HCT116 (cell line): ENCODE results near the gene PAX2. TPM values are rescaled to one million over a fixed set of nuclear protein-coding genes. Genes with fewer than 3 reads are reported as not detected.

Experiments
- ATAC-seq: fragments of 200-7000 bp; cut with Tn5 transposase; 2 replicates; pipeline ENCODE4 v1.9.1; 2020; ENCODE audit warnings: mild to moderate bottlenecking, moderate library complexity
- BruUV-seq: library from RNA; stranded (reverse); fragments of 400-500 nt; replicated peaks from 2 replicates; lab custom pipeline; 2021; lab: Mats Ljungman, UMichigan
- CTCF ChIA-PET: fragments of 300-600 bp; sonication (Branson Sonifier 250); formaldehyde crosslinking; loops from one replicate; lab custom pipeline; 2021; ENCODE audit warnings: antibody characterized with exemption; lab: Charles Lee
- POLR2A ChIA-PET: fragments of 300-600, 350-600 bp; sonication (Branson Sonifier 250); formaldehyde crosslinking; loops from one replicate; lab custom pipeline; 2021; ENCODE audit warnings: antibody characterized with exemption; lab: Charles Lee
- RAD21 ChIA-PET, 2 experiments: fragments of 300-600 bp; sonication (Branson Sonifier 250); formaldehyde crosslinking; loops; one replicate each; lab custom pipeline; 2023; ENCODE audit warnings: low total read pairs in 2 of 2; ENCODE audit not compliant: uncharacterized antibody in 2 of 2, unreplicated experiment in 2 of 2, low non-redundant PET in 1 of 2; lab: Charles Lee
- DNase-seq: peaks from one replicate; pipeline ENCODE4 v3.0.0-alpha.2; 2010; ENCODE audit warnings: low read depth, low spot score
- H2AFZ ChIP-seq: fragments of 200-600 bp; shearing (Covaris generic), sonication (generic); 2 replicates; pipeline ENCODE4 v1.6.1; 2017; ENCODE audit warnings: low read depth, mixed run types, mixed read lengths, antibody characterized with exemption, low read length; ENCODE audit not compliant: poor library complexity, severe bottlenecking
- H3K27ac ChIP-seq: 2 replicates; pipeline ENCODE4 v1.5.1; 2012; ENCODE audit warnings: low read depth, low read length
- H3K27me3 ChIP-seq: fragments of 200-600 bp; sonication (generic); 2 replicates; pipeline ENCODE4 v1.6.1; 2016; ENCODE audit warnings: mixed run types, low read length, mixed read lengths; ENCODE audit not compliant: insufficient read depth
- H3K36me3 ChIP-seq, 2 experiments: fragments of 200-500 bp in 1 of 2; fragments of 200-600 bp in 1 of 2; sonication (Bioruptor generic) in 1 of 2; sonication (generic) in 1 of 2; 2 replicates each; pipeline versions ENCODE4 v1.5.1 to v1.6.1; 2014 to 2016; ENCODE audit warnings: low read length in 2 of 2, inconsistent platforms in 1 of 2, mixed read lengths in 1 of 2, mixed run types in 1 of 2; ENCODE audit not compliant: insufficient read depth in 2 of 2, control insufficient read depth in 1 of 2
- H3K4me1 ChIP-seq, 2 experiments: fragments of 200-600 bp in 1 of 2; sonication (generic) in 1 of 2; 2 replicates each; pipeline versions ENCODE4 v1.5.1 to v1.6.1; 2012 to 2017; ENCODE audit warnings: low read length in 2 of 2, inconsistent platforms in 1 of 2, mild to moderate bottlenecking in 1 of 2, mixed read lengths in 1 of 2, mixed run types in 1 of 2, moderate library complexity in 1 of 2; ENCODE audit not compliant: insufficient read depth in 2 of 2, control insufficient read depth in 1 of 2
- H3K4me2 ChIP-seq: fragments of 200-600 bp; sonication (generic); 2 replicates; pipeline ENCODE4 v1.6.1; 2017; ENCODE audit warnings: mixed run types, low read length, mixed read lengths
- H3K4me3 ChIP-seq, 2 experiments: fragments of 200-600 bp in 1 of 2; sonication (generic) in 1 of 2; replicated peaks in 1 of 2; 2 replicates each; pipeline ENCODE4 v1.5.1; 2011 to 2016; ENCODE audit warnings: low read length in 2 of 2, control low read depth in 1 of 2, low read depth in 1 of 2, mild to moderate bottlenecking in 1 of 2, mixed read lengths in 1 of 2, mixed run types in 1 of 2
- H3K79me2 ChIP-seq: fragments of 200-600 bp; sonication (generic); 2 replicates; pipeline ENCODE4 v1.6.1; 2017; ENCODE audit warnings: mild to moderate bottlenecking, mixed run types, low read length, moderate library complexity, mixed read lengths; ENCODE audit not compliant: insufficient read depth
- H3K9ac ChIP-seq: fragments of 200-600 bp; sonication (generic); 2 replicates; pipeline ENCODE4 v1.6.1; 2016; ENCODE audit warnings: low read length, mixed read lengths
- H3K9me2 ChIP-seq: fragments of 200-600 bp; sonication (generic), shearing (Covaris generic); 2 replicates; pipeline ENCODE4 v1.6.1; 2017; ENCODE audit warnings: mixed run types, mild to moderate bottlenecking, moderate library complexity; ENCODE audit not compliant: insufficient read depth
- H3K9me3 ChIP-seq, 2 experiments: fragments of 200-500 bp in 1 of 2; fragments of 200-600 bp in 1 of 2; sonication (Bioruptor generic) in 1 of 2; sonication (generic) in 1 of 2; 2 replicates each; pipeline ENCODE4 v1.6.1; 2014 to 2017; ENCODE audit warnings: low read length in 2 of 2, mixed read lengths in 2 of 2, inconsistent platforms in 1 of 2, low read depth in 1 of 2, mild to moderate bottlenecking in 1 of 2, mixed run types in 1 of 2, moderate library complexity in 1 of 2; ENCODE audit not compliant: control insufficient read depth in 1 of 2, insufficient read depth in 1 of 2
- H4K20me1 ChIP-seq: fragments of 200-600 bp; sonication (generic), shearing (Covaris generic); 2 replicates; pipeline ENCODE4 v1.6.1; 2017; ENCODE audit warnings: mixed run types, mild to moderate bottlenecking, moderate library complexity; ENCODE audit not compliant: insufficient read depth
- CEBPB ChIP-seq: IDR thresholded peaks from 2 replicates; pipeline ENCODE4 v1.6.1; 2012; ENCODE audit warnings: low read depth
- ELF1 ChIP-seq: IDR thresholded peaks from 2 replicates; pipeline ENCODE4 v1.6.1; 2012; ENCODE audit warnings: low read depth, borderline replicate concordance
- EZH2phosphoT487 ChIP-seq: fragments of 200-600 bp; IDR thresholded peaks from 2 replicates; pipeline ENCODE4 v1.6.1; 2018; ENCODE audit warnings: antibody characterized with exemption, borderline replicate concordance
- JUND ChIP-seq: IDR thresholded peaks from 2 replicates; pipeline ENCODE4 v1.6.1; 2012
- POLR2AphosphoS5 ChIP-seq: IDR thresholded peaks from 2 replicates; pipeline ENCODE4 v1.6.1; 2011; ENCODE audit warnings: mild to moderate bottlenecking, low read depth, low read length, moderate library complexity
- TCF7L2 ChIP-seq: IDR thresholded peaks from 2 replicates; pipeline ENCODE4 v1.7.0; 2011; ENCODE audit warnings: borderline replicate concordance, inconsistent platforms; ENCODE audit not compliant: insufficient read depth, insufficient read length; ENCODE audit errors: extremely low read depth
- intact Hi-C: fragments of 100-400 bp; cut with micrococcal nuclease; formaldehyde crosslinking; loops from 2 replicates; pipeline ENCODE4 v1.10.0; 2022
- total RNA-seq: library from RNA; stranded (reverse); gene quantifications from one replicate; pipeline ENCODE4 v1.2.1, GENCODE V29; 2021; ENCODE audit not compliant: unreplicated experiment
- TF ChIP-seq, protein P1 (sequence below), 3 experiments: fragments of 200-600 bp in 1 of 3; sonication (generic) in 1 of 3; IDR thresholded peaks in 2 of 3; conservative IDR thresholded peaks in 1 of 3; 2 replicates each; pipeline ENCODE4 v1.5.1; 2012 to 2017; ENCODE audit warnings: low read depth in 2 of 3, low read length in 2 of 3, antibody characterized with exemption in 1 of 3, borderline replicate concordance in 1 of 3, control low read depth in 1 of 3, mild to moderate bottlenecking in 1 of 3, mixed read lengths in 1 of 3, mixed run types in 1 of 3, moderate library complexity in 1 of 3; ENCODE audit not compliant: insufficient read depth in 1 of 3
- TF ChIP-seq, protein P2 (sequence below): IDR thresholded peaks from 2 replicates; pipeline ENCODE4 v1.6.1; 2012

Gene PAX2
- total RNA-seq, 1 experiment from 2014 or later = 5.0 TPM

DNA sequence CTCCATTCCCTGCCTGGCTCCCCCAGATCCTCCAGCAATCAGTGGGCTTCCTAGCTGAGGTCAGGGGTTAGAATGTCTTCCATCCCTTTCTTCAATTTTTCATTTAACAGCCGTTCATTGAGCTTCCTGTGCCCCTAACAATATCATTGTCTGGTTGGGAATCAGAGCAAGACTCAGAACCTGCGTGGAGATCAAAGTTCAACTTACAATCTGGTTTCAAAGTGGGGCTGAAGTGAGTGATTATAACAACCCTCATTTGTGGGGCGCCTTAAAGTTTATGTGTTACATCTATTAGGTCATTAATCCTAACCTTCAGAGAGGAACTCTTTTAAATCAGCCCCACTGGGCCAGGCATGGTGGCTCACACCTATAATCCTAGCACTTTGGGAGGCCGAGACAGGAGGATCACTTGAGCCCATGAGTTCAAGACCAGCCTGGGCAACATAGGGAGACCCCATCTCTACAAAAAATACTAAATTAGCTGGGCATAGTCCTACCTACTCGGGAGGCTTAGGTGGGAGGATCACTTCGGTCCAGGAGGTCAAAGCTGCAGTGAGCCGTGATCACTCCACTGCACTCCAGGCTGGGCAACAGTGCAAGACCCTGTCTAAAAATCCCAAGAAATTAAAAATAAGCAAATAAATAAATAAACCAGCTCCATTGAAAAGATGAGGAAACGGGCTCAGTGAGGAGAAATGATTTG is 122.0 kb downstream of the PAX2 start:
- RAD21 ChIA-PET = no interaction called here
- Histone ChIP-seq H3K4me1 (peaks cover 0 to 2% of the 10 kb centered on the region in 2 experiments; a peak in 1 of 4 replicates), H3K79me2 (no peaks in the 10 kb centered on the region), H3K9me3 (no peaks in the 10 kb centered on the region), H3K4me3 (no peak overlapping the region), H3K9ac (no peak overlapping the region), H2AFZ (no peak overlapping the region), H3K4me2 (no peak overlapping the region)
- DNase-seq = no peak
- BruUV-seq = no TSS peak
- no peak for ATAC-seq
- TF ChIP-seq JUND = no peak
- TF ChIP-seq CEBPB = no peak
- TF ChIP-seq ELF1 = no peak
- TF ChIP-seq POLR2AphosphoS5 = no peak
- TF ChIP-seq, protein P1, sequence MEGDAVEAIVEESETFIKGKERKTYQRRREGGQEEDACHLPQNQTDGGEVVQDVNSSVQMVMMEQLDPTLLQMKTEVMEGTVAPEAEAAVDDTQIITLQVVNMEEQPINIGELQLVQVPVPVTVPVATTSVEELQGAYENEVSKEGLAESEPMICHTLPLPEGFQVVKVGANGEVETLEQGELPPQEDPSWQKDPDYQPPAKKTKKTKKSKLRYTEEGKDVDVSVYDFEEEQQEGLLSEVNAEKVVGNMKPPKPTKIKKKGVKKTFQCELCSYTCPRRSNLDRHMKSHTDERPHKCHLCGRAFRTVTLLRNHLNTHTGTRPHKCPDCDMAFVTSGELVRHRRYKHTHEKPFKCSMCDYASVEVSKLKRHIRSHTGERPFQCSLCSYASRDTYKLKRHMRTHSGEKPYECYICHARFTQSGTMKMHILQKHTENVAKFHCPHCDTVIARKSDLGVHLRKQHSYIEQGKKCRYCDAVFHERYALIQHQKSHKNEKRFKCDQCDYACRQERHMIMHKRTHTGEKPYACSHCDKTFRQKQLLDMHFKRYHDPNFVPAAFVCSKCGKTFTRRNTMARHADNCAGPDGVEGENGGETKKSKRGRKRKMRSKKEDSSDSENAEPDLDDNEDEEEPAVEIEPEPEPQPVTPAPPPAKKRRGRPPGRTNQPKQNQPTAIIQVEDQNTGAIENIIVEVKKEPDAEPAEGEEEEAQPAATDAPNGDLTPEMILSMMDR (IDR thresholded peaks at IDR 0.05 in 2 of 3, conservative IDR thresholded peaks at IDR 0.05 in 1 of 3; ENCODE audit: borderline replicate concordance in 1 of 3, insufficient read depth in 1 of 3, low read depth in 2 of 3, low read length in 2 of 3) = no peak
- TF ChIP-seq TCF7L2 = no peak
- TF ChIP-seq, protein P2, sequence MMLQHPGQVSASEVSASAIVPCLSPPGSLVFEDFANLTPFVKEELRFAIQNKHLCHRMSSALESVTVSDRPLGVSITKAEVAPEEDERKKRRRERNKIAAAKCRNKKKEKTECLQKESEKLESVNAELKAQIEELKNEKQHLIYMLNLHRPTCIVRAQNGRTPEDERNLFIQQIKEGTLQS = no peak
- TF ChIP-seq EZH2phosphoT487 = no peak
- TF ChIP-seq, all 23 proteins: peak for 0
- ChIA-PET CTCF (interaction anchor here (0.9 to 2.4 kb wide), 3 partner anchors 11 to 305 kb away, joined by 3 to 7 read pairs (median 3); no protein-coding TSS in a partner anchor), POLR2A (no interaction called here)
- Histone ChIP-seq H3K27ac (no peak overlapping the region), H3K27me3 (no peaks in the 10 kb centered on the region), H4K20me1 (no peaks in the 10 kb centered on the region), H3K9me2 (no peaks in the 10 kb centered on the region), H3K36me3 (no peaks in the 10 kb centered on the region)
- intact Hi-C loops = no loop called here
